ENCODE results near the gene RAB14. TPM values are rescaled to one million over a fixed set of nuclear protein-coding genes. Genes with fewer than 3 reads are reported as not detected.

RAB14 gene
- total RNA-seq, 3 donors from 2014 or later (not counting 1 experiment from before 2014, with no cell fraction given) = 46.2 to 67.6 (median 57.3) TPM

- intact Hi-C loops (cut with micrococcal nuclease) = no loop called here
- no peak overlapping the region for H3K27ac Mint-ChIP-seq
- no peak for ATAC-seq
- TF ChIP-seq CTCF (IDR thresholded peaks at IDR 0.05) = no peak
- no peak for DNase-seq
- Histone ChIP-seq H3K27ac (ENCODE audit: low read length) (no peak overlapping the region), H3K27me3 (ENCODE audit: control insufficient read depth, insufficient read depth, low read length) (no peaks in the 10 kb centered on the region), H3K4me3 (ENCODE audit: low read length) (no peak overlapping the region), H3K36me3 (ENCODE audit: control insufficient read depth, insufficient read depth, low read length) (no peaks in the 10 kb centered on the region), H3K4me1 (ENCODE audit: control insufficient read depth, insufficient read depth, low read length) (no peaks in the 10 kb centered on the region), H3K9me3 (ENCODE audit: control insufficient read depth, insufficient read depth, low read length) (no peaks in the 10 kb centered on the region)
- no peaks in the 10 kb centered on the region for H3K27me3 Mint-ChIP-seq (ENCODE audit: low read depth in 2 of 2)
- H3K4me3 Mint-ChIP-seq = no peak overlapping the region
- H3K9me3 Mint-ChIP-seq = no peaks in the 10 kb centered on the region
- peaks cover 4 to 5% of the 10 kb centered on the region in 2 donors for H3K4me1 Mint-ChIP-seq
- WGBS (ENCODE audit: insufficient coverage) = 91% methylated on average over 3 of the region's 3 CpGs
- H3K36me3 Mint-ChIP-seq = no peaks in the 10 kb centered on the region
Observed at GRCh38 chr9:121219530-121219929, 17.9 kb upstream of the RAB14 start.

GRCh38 chr9:121218357-121219027 lies 16.8 kb upstream of the RAB14 start:
- no peak overlapping the region for H3K27ac ChIP-seq (ENCODE audit: low read length)
- no peaks in the 10 kb centered on the region for H3K4me1 ChIP-seq (ENCODE audit: control insufficient read depth, insufficient read depth, low read length)
- Mint-ChIP-seq H3K9me3 (no peaks in the 10 kb centered on the region), H3K4me1 (peaks cover 5% of the 10 kb centered on the region in 2 donors), H3K27me3 (ENCODE audit: low read depth in 2 of 2) (no peaks in the 10 kb centered on the region), H3K36me3 (no peaks in the 10 kb centered on the region), H3K27ac (no peak overlapping the region), H3K4me3 (no peak overlapping the region)
- no peaks in the 10 kb centered on the region for H3K36me3 ChIP-seq (ENCODE audit: control insufficient read depth, insufficient read depth, low read length)
- H3K9me3 ChIP-seq (ENCODE audit: control insufficient read depth, insufficient read depth, low read length) = no peaks in the 10 kb centered on the region
- no peak for TF ChIP-seq CTCF (IDR thresholded peaks at IDR 0.05)
- intact Hi-C loops (cut with micrococcal nuclease) = no loop called here
- no peak overlapping the region for H3K4me3 ChIP-seq (ENCODE audit: low read length)
- no peak for DNase-seq
- no peak for ATAC-seq
- 94% methylated on average over 8 of the region's 8 CpGs for WGBS (ENCODE audit: insufficient coverage)
- no peaks in the 10 kb centered on the region for H3K27me3 ChIP-seq (ENCODE audit: control insufficient read depth, insufficient read depth, low read length)

GRCh38 chr9:121217609-121218292 lies 16.1 kb upstream of the RAB14 start:
- Mint-ChIP-seq H3K27me3 (ENCODE audit: low read depth in 2 of 2) (no peaks in the 10 kb centered on the region), H3K36me3 (no peaks in the 10 kb centered on the region), H3K27ac (no peak overlapping the region), H3K4me3 (no peak overlapping the region), H3K9me3 (no peaks in the 10 kb centered on the region), H3K4me1 (peaks cover 5 to 9% of the 10 kb centered on the region in 2 donors)
- H3K4me1 ChIP-seq (ENCODE audit: control insufficient read depth, insufficient read depth, low read length) = peaks cover 7% of the 10 kb centered on the region
- H3K27me3 ChIP-seq (ENCODE audit: control insufficient read depth, insufficient read depth, low read length) = no peaks in the 10 kb centered on the region
- intact Hi-C loops (cut with micrococcal nuclease) = no loop called here
- no peaks in the 10 kb centered on the region for H3K36me3 ChIP-seq (ENCODE audit: control insufficient read depth, insufficient read depth, low read length)
- H3K4me3 ChIP-seq (ENCODE audit: low read length) = no peak overlapping the region
- TF ChIP-seq CTCF (IDR thresholded peaks at IDR 0.05) = no peak
- H3K9me3 ChIP-seq (ENCODE audit: control insufficient read depth, insufficient read depth, low read length) = no peaks in the 10 kb centered on the region
- ATAC-seq = no peak
- H3K27ac ChIP-seq (ENCODE audit: low read length) = no peak overlapping the region
- WGBS (ENCODE audit: insufficient coverage) = 93% methylated on average over 2 of the region's 4 CpGs
- DNase-seq = no peak
